Embryonic facial prominence (tissue), 1 donor: ENCODE data around the gene TFF2.

ENCODE experiments used
- DNase-seq: peaks from one replicate; pipeline ENCODE4 v3.0.0-alpha.2; 2016; ENCODE audit errors: extremely low spot score

TFF2 gene

GRCh38 chr21:42320791-42321190 is 30.0 kb downstream of the TFF2 start:
- DNase-seq = no peak

- DNase-seq = no peak
These were observed 30.8 kb downstream of the TFF2 start for GRCh38 chr21:42319851-42320572.

GRCh38 chr21:42319376-42319775 is 31.4 kb downstream of the TFF2 start:
- no peak for DNase-seq

- no peak for DNase-seq
These were observed 32.7 kb downstream of the TFF2 start for GRCh38 chr21:42317826-42318746.

GRCh38 chr21:42317341-42317741 is 33.5 kb downstream of the TFF2 start:
- DNase-seq = no peak

- DNase-seq = no peak
These were observed 33.9 kb downstream of the TFF2 start for GRCh38 chr21:42316891-42317290.

- DNase-seq = no peak
These were observed 35.4 kb downstream of the TFF2 start, which contains the start of gene TFF3 for GRCh38 chr21:42315296-42315891. TSS of gene TFF3 (minus strand) at chr21:42315409. CDS start at chr21:42315374, 35 bp downstream.

- DNase-seq = no peak
These were observed 36.0 kb downstream of the TFF2 start for GRCh38 chr21:42314616-42315295.

GRCh38 chr21:42313501-42313969 is 37.3 kb downstream of the TFF2 start:
- no peak for DNase-seq

- DNase-seq = no peak
These were observed 38.1 kb downstream of the TFF2 start for GRCh38 chr21:42312626-42313104.

- no peak for DNase-seq
These were observed 38.8 kb downstream of the TFF2 start for GRCh38 chr21:42311816-42312625.

GRCh38 chr21:42311160-42311559 is 39.6 kb downstream of the TFF2 start:
- DNase-seq = no peak

GRCh38 chr21:42310411-42311001 is 40.3 kb downstream of the TFF2 start:
- no peak for DNase-seq

GRCh38 chr21:42309753-42310213 is 41.0 kb downstream of the TFF2 start:
- DNase-seq = peak; percentile 42

GRCh38 chr21:42308914-42309752 is 41.7 kb downstream of the TFF2 start:
- no peak for DNase-seq

GRCh38 chr21:42308161-42308913 is 42.5 kb downstream of the TFF2 start:
- DNase-seq = no peak

- DNase-seq = no peak
These were observed 43.7 kb downstream of the TFF2 start for GRCh38 chr21:42307106-42307505.

- DNase-seq = no peak
These were observed 44.3 kb downstream of the TFF2 start for GRCh38 chr21:42306366-42307035.
